Heart left ventricle (tissue), 16 donors: Measurements from ENCODE around the gene RIF1. TPM values are rescaled to one million over a fixed set of nuclear protein-coding genes. Genes with fewer than 3 reads are reported as not detected.

ENCODE experiments used
- ATAC-seq, 4 donors: fragments of 200-7000 bp; cut with Tn5 transposase; one replicate each; pipeline ENCODE4 v1.9.1; 2020 to 2022; ENCODE audit warnings: moderate library complexity in 4 of 4, mild to moderate bottlenecking in 3 of 4, moderate number of reproducible peaks in 1 of 4
- DNase-seq, 5 donors: peaks; one replicate each; pipeline ENCODE4 v3.0.0-alpha.2; 2020
- H3K27ac ChIP-seq, 12 donors: fragments of 200-600 bp; sonication (generic) in 4 of 12; one replicate each; pipeline versions ENCODE4 v1.5.0 to v1.8.0; 2016 to 2022; ENCODE audit warnings: mild to moderate bottlenecking in 2 of 12
- H3K27me3 ChIP-seq, 9 donors: fragments of 200-600 bp; sonication (generic) in 2 of 9; one replicate each; pipeline versions ENCODE4 v1.5.1 to v1.8.0; 2016 to 2022; ENCODE audit warnings: mild to moderate bottlenecking in 3 of 9
- H3K36me3 ChIP-seq, 9 donors: fragments of 200-600 bp; sonication (generic) in 2 of 9; one replicate each; pipeline versions ENCODE4 v1.5.0 to v1.8.0; 2018 to 2022; ENCODE audit warnings: mild to moderate bottlenecking in 2 of 9
- H3K4me1 ChIP-seq, 12 donors: fragments of 200-600 bp; sonication (generic) in 4 of 12; one replicate each; pipeline versions ENCODE4 v1.5.0 to v1.8.0; 2016 to 2022; ENCODE audit warnings: mild to moderate bottlenecking in 3 of 12
- H3K4me3 ChIP-seq, 12 donors: fragments of 200-600 bp; sonication (generic) in 4 of 12; one replicate each; pipeline versions ENCODE4 v1.5.0 to v1.8.0; 2017 to 2022; ENCODE audit warnings: mild to moderate bottlenecking in 9 of 12, moderate library complexity in 4 of 12
- H3K9me3 ChIP-seq, 12 donors: fragments of 200-600 bp; sonication (generic) in 4 of 12; one replicate each; pipeline versions ENCODE4 v1.5.0 to v1.8.0; 2016 to 2022; ENCODE audit warnings: mild to moderate bottlenecking in 1 of 12
- CTCF ChIP-seq, 12 donors: fragments of 200-600 bp; sonication (generic) in 4 of 12; IDR thresholded peaks; one replicate each; pipeline versions ENCODE4 v1.5.0 to v1.8.0; 2018 to 2022; ENCODE audit warnings: antibody characterized with exemption in 12 of 12, mild to moderate bottlenecking in 5 of 12
- POLR2A ChIP-seq, 2 donors: fragments of 450-650 bp; IDR thresholded peaks; one replicate each; pipeline ENCODE4 v1.6.1; 2017; ENCODE audit warnings: antibody characterized with exemption in 2 of 2, mild to moderate bottlenecking in 2 of 2, moderate library complexity in 2 of 2
- WGBS, 4 donors: extraction: QIAGEN DNeasy Blood & Tissue Kit in 2 of 4; methylation state at CpG; one replicate each; pipeline versions ENCODE4 v1.1.5 to v1.1.7; 2013 to 2018; 5-methylcytosine and 5-hydroxymethylcytosine counted together
- intact Hi-C, 10 donors: fragments of 100-400 bp; cut with DNase I; formaldehyde crosslinking; loops; one replicate each; pipeline versions ENCODE4 v1.11.1 to v1.14.2; 2022
- polyA plus RNA-seq, 2 donors: library from polyadenylated mRNA; stranded (reverse); fragments of 200-250 nt; gene quantifications; one replicate each; pipeline ENCODE4 v1.2.3, GENCODE V29; 2013
- total RNA-seq, 9 donors: library from RNA; depleted of rRNA in 2 of 9; stranded (reverse); fragments of >200 nt in 2 of 9; fragmentation: NEBNext Ultra II Directional in 3 of 9; extraction: Animal tissue kit (Norgen Biotek cat#: 25700) in 3 of 9; gene quantifications; one replicate each; pipeline versions ENCODE4 v1.1.0 to v1.2.4, GENCODE V29; 2016 to 2023
- donor health status: ischemic (EF 13 %, LVEDD 7.1; RV severe dilation, severe dysfunction).
- donor health status: healthy with polysubstance abuse.
- donor health status: DM: no; HTN: yes; CAD: no.
- donor health status: DM: no; HTN: no; CAD: no.
- donor health status: ischemic (EF 25% LVEDD 6.9; RV normal size, moderate dysfunction).
- donor health status: ischemic (EF 25% LVEDD 5.7; RV mildly dilated, moderate dysfunction).
- donor health status: healthy.
- donor health status: DM: yes; HTN: yes; CAD: no.
- donor health status: ischemic (EF 35%, LVEDD 5.7; RV mildly dilated, moderate dysfunction).
- donor health status: nonischemic (EF 11% LVEDD 7.7; RV severe dilation, severe dysfunction).
- donor health status: DM: yes; HTN: yes; CAD: no.
- donor health status: PGD.
- donor health status: ischemic (EF 29% LVEDD 5.4; RV normal size, mild dysfunction).
- donor health status: nonischemic (EF 23%, LVEDD 6.1; RV moderate dilation, normal function).

The RIF1 gene
- total and polyA plus RNA-seq, 11 donors: 2.6 to 23.9 (median 14.1) TPM

GRCh38 chr2:151490276-151490675, 80.6 kb downstream of the RIF1 start:
- Histone ChIP-seq H3K9me3 (no peaks in the 10 kb centered on the region), H3K4me3 (no peak overlapping the region), H3K4me1 (no peaks in the 10 kb centered on the region), H3K27me3 (no peaks in the 10 kb centered on the region), H3K27ac (no peak overlapping the region), H3K36me3 (peaks cover 0 to 17% (median 6%) of the 10 kb centered on the region in 9 donors)
- WGBS, 4 donors: 95 to 97% (median 97%) methylated on average over 9 of the region's 9 CpGs
- intact Hi-C loops: no loop called here
- ATAC-seq (no peak), DNase-seq (no peak)
- TF ChIP-seq CTCF (IDR thresholded peaks at IDR 0.05): no peak
- TF ChIP-seq POLR2A (IDR thresholded peaks at IDR 0.05): no peak

GRCh38 chr2:151491496-151491895, 81.8 kb downstream of the RIF1 start:
- DNase-seq: no peak
- no peaks in the 10 kb centered on the region for H3K9me3 ChIP-seq
- 92 to 98% (median 95%) methylated on average over 4 of the region's 4 CpGs for WGBS, 4 donors
- no peak overlapping the region for H3K27ac ChIP-seq
- no peak for ATAC-seq
- no peaks in the 10 kb centered on the region for H3K4me1 ChIP-seq
- H3K36me3 ChIP-seq: peaks cover 0 to 8% (median 0%) of the 10 kb centered on the region in 9 donors
- H3K4me3 ChIP-seq: no peak overlapping the region
- intact Hi-C loops: no loop called here
- TF ChIP-seq CTCF (IDR thresholded peaks at IDR 0.05): no peak
- no peak for TF ChIP-seq POLR2A (IDR thresholded peaks at IDR 0.05)
- no peaks in the 10 kb centered on the region for H3K27me3 ChIP-seq

- intact Hi-C loops: no loop called here
- no peak for TF ChIP-seq CTCF (IDR thresholded peaks at IDR 0.05)
- TF ChIP-seq POLR2A (IDR thresholded peaks at IDR 0.05): no peak
- Histone ChIP-seq H3K4me1 (no peaks in the 10 kb centered on the region), H3K4me3 (no peak overlapping the region), H3K9me3 (no peaks in the 10 kb centered on the region), H3K27me3 (no peaks in the 10 kb centered on the region), H3K36me3 (no peaks in the 10 kb centered on the region), H3K27ac (no peak overlapping the region)
- ATAC-seq: no peak
- no peak for DNase-seq
- WGBS, 4 donors: 86 to 96% (median 91%) methylated on average over 1 of the region's 1 CpG
Observed at GRCh38 chr2:151498178-151498577, 88.5 kb downstream of the RIF1 start.

- TF ChIP-seq CTCF (IDR thresholded peaks at IDR 0.05) (no peak), POLR2A (IDR thresholded peaks at IDR 0.05) (no peak)
- H3K36me3 ChIP-seq: peaks cover 0 to 8% (median 0%) of the 10 kb centered on the region in 9 donors
Observed at GRCh38 chr2:151506170-151506569, 96.5 kb downstream of the RIF1 start.

More at GRCh38 chr2:151506170-151506569, 96.5 kb downstream of the RIF1 start:
- H3K9me3 ChIP-seq: no peaks in the 10 kb centered on the region
- WGBS, 4 donors: 96 to 98% (median 97%) methylated on average over 4 of the region's 4 CpGs
- H3K4me1 ChIP-seq: no peaks in the 10 kb centered on the region
- no peaks in the 10 kb centered on the region for H3K27me3 ChIP-seq
- no peak overlapping the region for H3K4me3 ChIP-seq
- H3K27ac ChIP-seq: no peak overlapping the region
- ATAC-seq: no peak
- intact Hi-C loops: no loop called here
- DNase-seq: no peak
